Measurements from ENCODE around the gene SORBS1. TPM values are rescaled to one million over a fixed set of nuclear protein-coding genes. Genes with fewer than 3 reads are reported as not detected.
A peak's percentile ranks its signal among the peaks of the same experiment; 100 is the strongest.

Gene SORBS1
- total and polyA plus RNA-seq, 2 of the 13 experiments (the other 11 are each of a cell fraction or from before 2014, with no cell fraction given): 16.8 to 39.8 TPM

DNA sequence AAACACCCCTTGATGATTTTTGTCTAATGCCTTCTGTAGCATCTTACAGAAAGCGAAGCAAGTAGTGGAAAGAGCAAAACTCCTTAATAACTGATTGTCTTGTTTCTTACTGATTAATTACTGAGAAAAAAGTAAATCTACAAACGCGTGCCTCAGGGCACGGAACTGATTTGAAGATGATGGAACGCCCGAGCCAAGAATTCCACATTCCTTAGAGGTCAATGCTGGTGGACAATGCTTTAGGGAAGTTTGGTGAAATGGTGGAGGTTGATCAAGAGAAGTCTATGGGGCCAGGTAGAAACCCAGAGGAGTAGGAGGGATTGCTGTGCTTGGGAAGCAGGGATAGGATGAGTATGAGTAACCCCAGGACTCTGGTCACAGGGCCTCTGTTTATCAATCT lies 5.0 kb upstream of the SORBS1 start:
- no peaks in the 10 kb centered on the region for H3K36me3 ChIP-seq (replicated peaks in 1 of 2; ENCODE audit: control insufficient read depth in 1 of 2, insufficient read depth in 2 of 2, low read length in 2 of 2)
- no peak for ATAC-seq
- no peak for FAIRE-seq
- intact Hi-C loops (cut with micrococcal nuclease; ENCODE audit: unreplicated experiment) (no loop called here), in situ Hi-C loops (cut with HindIII; ENCODE audit: extremely low pct_ligation_motif_present, low pct_unique_long_range_greater_than_20kb) (loop anchor here (25.0 kb wide), 1 partner anchor 129 kb away; no protein-coding TSS in a partner anchor)
- TF ChIP-seq HNRNPK (IDR thresholded peaks at IDR 0.05; ENCODE audit: low read depth, low read length, poor library complexity, severe bottlenecking): no peak
- no peaks in the 10 kb centered on the region for H4K20me1 ChIP-seq (ENCODE audit: insufficient read depth, low read length)
- no peak overlapping the region for H3K4me2 ChIP-seq (ENCODE audit: low read depth, low read length)
- no peak overlapping the region for H3K4me3 ChIP-seq (replicated peaks in 1 of 3; ENCODE audit: insufficient read depth in 1 of 3, low read depth in 2 of 3, low read length in 3 of 3)
- no peak overlapping the region for H3K27ac ChIP-seq (ENCODE audit: extremely low read length, insufficient read depth, low read length)
- H3K9me3 ChIP-seq (ENCODE audit: low read length): no peaks in the 10 kb centered on the region
- ChIA-PET POLR2A (no interaction called here), CTCF (ENCODE audit: low intra/inter-chr PET ratio, low total read pairs) (no interaction called here)
- BruUV-seq (replicated peaks): no TSS peak
- 0 out of 5 replicates have a peak, but pooled peaks cover 0 to 5% of the 10 kb centered on the region in 2 experiments for H3K27me3 ChIP-seq (ENCODE audit: control insufficient read depth in 1 of 2, insufficient read depth in 2 of 2, low read length in 2 of 2)
- 92% methylated on average over 6 of the region's 6 CpGs for WGBS (ENCODE audit: low lambda C conversion rate)
- peaks cover 49% of the 10 kb centered on the region for H3K4me1 ChIP-seq (ENCODE audit: insufficient read depth, low read length)
- H3K79me2 ChIP-seq (ENCODE audit: insufficient read depth, low read length): no peaks in the 10 kb centered on the region
- no peak for DNase-seq (ENCODE audit: low spot score)
- no peak overlapping the region for H3K9ac ChIP-seq (ENCODE audit: insufficient read depth, low read depth, low read length)
- H2AFZ ChIP-seq (ENCODE audit: low read length): no peak overlapping the region

DNA sequence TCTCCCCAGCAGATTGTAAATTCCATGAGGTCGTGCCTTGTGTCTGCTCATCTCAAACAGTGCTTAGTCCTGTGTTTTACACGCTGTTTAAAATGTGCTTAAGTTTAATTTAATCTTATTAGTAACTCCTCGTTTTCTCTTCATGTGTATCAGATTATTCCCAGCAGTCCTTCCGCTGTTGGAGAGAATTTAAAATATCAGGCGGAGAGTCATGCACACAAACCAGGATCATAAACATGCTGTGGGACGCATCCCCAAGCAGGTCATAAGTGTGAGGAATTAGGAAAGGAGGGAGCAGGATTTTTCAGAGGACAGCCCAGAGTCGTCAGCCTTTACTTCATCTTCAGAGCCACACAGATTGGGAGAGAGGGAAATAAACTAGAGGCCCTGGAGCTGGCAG lies 4.2 kb upstream of the SORBS1 start:
- Histone ChIP-seq H3K4me2 (ENCODE audit: low read depth, low read length) (peak overlapping the region; percentile 62), H3K27ac (ENCODE audit: extremely low read length, insufficient read depth, low read length) (no peak overlapping the region), H3K4me1 (ENCODE audit: insufficient read depth, low read length) (peaks cover 51% of the 10 kb centered on the region), H3K79me2 (ENCODE audit: insufficient read depth, low read length) (peaks cover 7% of the 10 kb centered on the region), H3K9ac (ENCODE audit: insufficient read depth, low read depth, low read length) (no peak overlapping the region), H3K9me3 (ENCODE audit: low read length) (no peaks in the 10 kb centered on the region), H2AFZ (ENCODE audit: low read length) (no peak overlapping the region), H3K4me3 (replicated peaks in 1 of 3; ENCODE audit: insufficient read depth in 1 of 3, low read depth in 2 of 3, low read length in 3 of 3) (no peak overlapping the region), H3K27me3 (ENCODE audit: control insufficient read depth in 1 of 2, insufficient read depth in 2 of 2, low read length in 2 of 2) (no peaks in the 10 kb centered on the region; a peak in 1 of 5 replicates), H4K20me1 (ENCODE audit: insufficient read depth, low read length) (no peaks in the 10 kb centered on the region), H3K36me3 (replicated peaks in 1 of 2; ENCODE audit: control insufficient read depth in 1 of 2, insufficient read depth in 2 of 2, low read length in 2 of 2) (0 out of 5 replicates have a peak, but pooled peaks cover 0 to under 1% of the 10 kb centered on the region in 2 experiments)
- WGBS (ENCODE audit: low lambda C conversion rate): 50% methylated on average over 7 of the region's 7 CpGs
- no TSS peak for BruUV-seq (replicated peaks)
- FAIRE-seq: no peak
- ATAC-seq: no peak
- DNase-seq (ENCODE audit: low spot score): no peak
- in situ Hi-C loops (cut with HindIII; ENCODE audit: extremely low pct_ligation_motif_present, low pct_unique_long_range_greater_than_20kb) (loop anchor here (25.0 kb wide), 1 partner anchor 128 kb away; no protein-coding TSS in a partner anchor), intact Hi-C loops (cut with micrococcal nuclease; ENCODE audit: unreplicated experiment) (no loop called here)
- ChIA-PET CTCF (ENCODE audit: low intra/inter-chr PET ratio, low total read pairs) (no interaction called here), POLR2A (no interaction called here)
- TF ChIP-seq, protein P1, sequence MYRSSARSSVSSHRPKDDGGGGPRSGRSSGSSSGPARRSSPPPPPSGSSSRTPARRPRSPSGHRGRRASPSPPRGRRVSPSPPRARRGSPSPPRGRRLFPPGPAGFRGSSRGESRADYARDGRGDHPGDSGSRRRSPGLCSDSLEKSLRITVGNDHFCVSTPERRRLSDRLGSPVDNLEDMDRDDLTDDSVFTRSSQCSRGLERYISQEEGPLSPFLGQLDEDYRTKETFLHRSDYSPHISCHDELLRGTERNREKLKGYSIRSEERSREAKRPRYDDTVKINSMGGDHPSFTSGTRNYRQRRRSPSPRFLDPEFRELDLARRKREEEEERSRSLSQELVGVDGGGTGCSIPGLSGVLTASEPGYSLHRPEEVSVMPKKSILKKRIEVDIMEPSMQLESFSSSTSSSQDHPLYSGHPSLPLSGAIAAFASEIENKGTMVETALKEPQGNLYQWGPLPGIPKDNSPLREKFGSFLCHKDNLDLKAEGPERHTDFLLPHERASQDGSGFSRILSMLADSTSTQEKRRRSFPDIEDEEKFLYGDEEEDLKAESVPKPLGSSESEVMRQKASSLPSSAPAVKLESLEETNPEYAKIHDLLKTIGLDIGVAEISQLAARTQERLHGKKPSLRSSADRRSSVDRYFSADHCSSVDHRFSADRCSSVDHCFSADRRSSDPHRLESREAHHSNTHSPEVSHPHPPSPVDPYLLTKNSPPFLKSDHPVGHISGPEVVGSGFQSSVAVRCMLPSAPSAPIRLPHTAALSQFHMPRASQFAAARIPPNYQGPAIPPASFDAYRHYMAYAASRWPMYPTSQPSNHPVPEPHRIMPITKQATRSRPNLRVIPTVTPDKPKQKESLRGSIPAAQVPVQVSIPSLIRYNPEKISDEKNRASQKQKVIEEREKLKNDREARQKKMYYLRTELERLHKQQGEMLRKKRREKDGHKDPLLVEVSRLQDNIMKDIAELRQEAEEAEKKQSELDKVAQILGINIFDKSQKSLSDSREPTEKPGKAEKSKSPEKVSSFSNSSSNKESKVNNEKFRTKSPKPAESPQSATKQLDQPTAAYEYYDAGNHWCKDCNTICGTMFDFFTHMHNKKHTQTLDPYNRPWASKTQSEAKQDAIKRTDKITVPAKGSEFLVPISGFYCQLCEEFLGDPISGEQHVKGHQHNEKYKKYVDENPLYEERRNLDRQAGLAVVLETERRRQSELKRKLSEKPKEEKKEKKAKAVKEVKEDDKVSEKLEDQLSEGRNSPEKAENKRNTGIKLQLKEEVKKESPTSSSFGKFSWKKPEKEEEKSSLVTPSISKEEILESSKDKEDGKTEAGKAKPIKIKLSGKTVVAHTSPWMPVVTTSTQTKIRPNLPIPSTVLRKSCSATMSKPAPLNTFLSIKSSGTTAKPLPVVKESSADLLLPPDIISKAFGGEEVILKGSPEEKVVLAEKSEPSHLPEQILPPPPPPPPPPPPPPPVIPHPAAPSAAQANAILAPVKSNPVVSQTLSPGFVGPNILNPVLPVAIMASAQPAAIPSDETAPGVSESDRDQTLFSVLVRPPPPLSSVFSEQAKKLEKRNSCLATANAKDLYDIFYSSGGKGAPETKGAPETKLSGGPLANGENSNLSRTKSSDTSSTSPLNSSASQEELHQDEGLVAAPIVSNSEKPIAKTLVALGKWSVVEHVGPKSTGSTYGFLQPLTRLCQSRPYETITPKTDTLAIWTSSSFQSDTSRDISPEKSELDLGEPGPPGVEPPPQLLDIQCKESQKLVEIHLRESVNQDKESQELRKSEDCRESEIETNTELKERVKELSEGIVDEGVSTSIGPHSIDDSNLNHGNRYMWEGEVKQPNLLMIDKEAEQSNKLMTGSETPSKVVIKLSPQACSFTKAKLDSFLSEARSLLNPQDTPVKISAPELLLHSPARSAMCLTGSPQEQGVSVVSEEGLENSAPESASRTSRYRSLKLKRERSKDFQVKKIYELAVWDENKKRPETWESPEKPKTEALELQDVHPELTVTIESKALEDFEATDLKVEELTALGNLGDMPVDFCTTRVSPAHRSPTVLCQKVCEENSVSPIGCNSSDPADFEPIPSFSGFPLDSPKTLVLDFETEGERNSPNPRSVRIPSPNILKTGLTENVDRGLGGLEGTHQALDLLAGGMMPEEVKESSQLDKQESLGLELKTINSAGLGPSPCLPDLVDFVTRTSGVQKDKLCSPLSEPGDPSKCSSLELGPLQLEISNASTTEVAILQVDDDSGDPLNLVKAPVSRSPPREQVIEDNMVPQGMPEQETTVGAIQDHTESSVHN (CRISPR knock-in tag; IDR thresholded peaks at IDR 0.05): no peak
- no peak for TF ChIP-seq POLR2A (IDR thresholded peaks at IDR 0.05; ENCODE audit: insufficient read depth in 1 of 2, low read depth in 2 of 2, low read length in 2 of 2)
- TF ChIP-seq, protein P2, sequence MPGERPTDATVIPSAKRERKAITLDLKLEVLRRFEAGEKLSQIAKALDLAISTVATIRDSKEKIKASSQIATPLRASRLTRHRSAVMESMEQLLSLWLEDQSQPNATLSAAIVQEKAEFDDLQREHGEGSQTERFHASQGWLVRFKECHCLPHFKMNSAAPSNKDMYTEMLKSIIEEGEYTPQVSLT (CRISPR knock-in tag; IDR thresholded peaks at IDR 0.05; ENCODE audit: borderline replicate concordance, low read depth): no peak
- TF ChIP-seq ASH2L (IDR thresholded peaks at IDR 0.05; ENCODE audit: insufficient read length, low read depth, low read length): no peak
